ENCODE data around the gene CEBPE. TPM values are rescaled to one million over a fixed set of nuclear protein-coding genes. Genes with fewer than 3 reads are reported as not detected.

Gene CEBPE
- polyA plus RNA-seq, 1 of the 3 experiments (the other 2 are of a cell fraction) = not detected

DNA sequence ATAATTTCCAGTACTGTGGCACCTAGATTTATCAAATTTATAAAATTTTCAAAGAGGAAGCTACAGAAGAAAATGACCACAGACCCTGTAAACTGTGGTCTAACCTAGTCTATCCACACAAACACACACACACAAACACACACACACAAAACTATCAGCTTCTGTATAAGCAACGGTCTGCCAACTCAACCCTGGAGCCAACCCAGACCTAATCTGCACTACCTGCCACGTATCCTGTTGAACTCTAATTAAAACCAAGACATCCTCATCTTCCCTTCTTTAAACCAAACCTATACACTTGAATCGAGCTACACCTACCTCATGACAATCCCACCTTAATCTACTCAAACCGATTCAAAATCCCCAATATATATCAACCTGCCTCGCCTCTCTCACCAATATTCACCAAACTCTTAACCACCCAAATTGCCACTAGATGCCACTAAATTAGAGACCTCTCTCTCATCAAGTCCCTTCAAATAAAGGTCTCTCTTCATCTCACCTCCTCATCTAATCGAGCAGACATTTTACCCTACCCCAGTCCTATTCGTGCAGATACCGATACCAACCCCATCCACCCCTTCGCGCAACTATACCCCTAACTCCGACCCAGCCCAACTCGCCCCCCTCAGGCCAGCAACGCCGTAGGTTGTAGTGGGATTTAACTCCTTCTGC is 24.9 kb downstream of the CEBPE start:
- WGBS (ENCODE audit: low lambda C conversion rate) = 2% methylated on average over 14 of the region's 14 CpGs
- peaks cover 52 to 58% of the 10 kb centered on the region in 2 experiments for H3K36me3 ChIP-seq (replicated peaks in 1 of 2; ENCODE audit: control insufficient read depth in 1 of 2, insufficient read depth in 2 of 2, low read length in 1 of 2)
- no peak overlapping the region; the same call in 1 of the 2 replicates for H2AFZ ChIP-seq (ENCODE audit: low read depth)
- H3K4me3 ChIP-seq (ENCODE audit: low read depth in 2 of 2, low read length in 1 of 2) = peak overlapping the region; percentile 77 to 94
- H3K79me2 ChIP-seq (ENCODE audit: insufficient read depth) = peaks cover 89% of the 10 kb centered on the region
- TF ChIP-seq SIN3A (IDR thresholded peaks at IDR 0.05; ENCODE audit: borderline replicate concordance, low read depth, low read length) = no peak
- TF ChIP-seq, protein P1, sequence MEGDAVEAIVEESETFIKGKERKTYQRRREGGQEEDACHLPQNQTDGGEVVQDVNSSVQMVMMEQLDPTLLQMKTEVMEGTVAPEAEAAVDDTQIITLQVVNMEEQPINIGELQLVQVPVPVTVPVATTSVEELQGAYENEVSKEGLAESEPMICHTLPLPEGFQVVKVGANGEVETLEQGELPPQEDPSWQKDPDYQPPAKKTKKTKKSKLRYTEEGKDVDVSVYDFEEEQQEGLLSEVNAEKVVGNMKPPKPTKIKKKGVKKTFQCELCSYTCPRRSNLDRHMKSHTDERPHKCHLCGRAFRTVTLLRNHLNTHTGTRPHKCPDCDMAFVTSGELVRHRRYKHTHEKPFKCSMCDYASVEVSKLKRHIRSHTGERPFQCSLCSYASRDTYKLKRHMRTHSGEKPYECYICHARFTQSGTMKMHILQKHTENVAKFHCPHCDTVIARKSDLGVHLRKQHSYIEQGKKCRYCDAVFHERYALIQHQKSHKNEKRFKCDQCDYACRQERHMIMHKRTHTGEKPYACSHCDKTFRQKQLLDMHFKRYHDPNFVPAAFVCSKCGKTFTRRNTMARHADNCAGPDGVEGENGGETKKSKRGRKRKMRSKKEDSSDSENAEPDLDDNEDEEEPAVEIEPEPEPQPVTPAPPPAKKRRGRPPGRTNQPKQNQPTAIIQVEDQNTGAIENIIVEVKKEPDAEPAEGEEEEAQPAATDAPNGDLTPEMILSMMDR (IDR thresholded peaks at IDR 0.05) = peak; percentile 38
- no peak for TF ChIP-seq EZH2phosphoT487 (IDR thresholded peaks at IDR 0.05; ENCODE audit: borderline replicate concordance, low read depth)
- no peak for TF ChIP-seq NFIC (IDR thresholded peaks at IDR 0.05; ENCODE audit: borderline replicate concordance)
- TF ChIP-seq, protein P2, sequence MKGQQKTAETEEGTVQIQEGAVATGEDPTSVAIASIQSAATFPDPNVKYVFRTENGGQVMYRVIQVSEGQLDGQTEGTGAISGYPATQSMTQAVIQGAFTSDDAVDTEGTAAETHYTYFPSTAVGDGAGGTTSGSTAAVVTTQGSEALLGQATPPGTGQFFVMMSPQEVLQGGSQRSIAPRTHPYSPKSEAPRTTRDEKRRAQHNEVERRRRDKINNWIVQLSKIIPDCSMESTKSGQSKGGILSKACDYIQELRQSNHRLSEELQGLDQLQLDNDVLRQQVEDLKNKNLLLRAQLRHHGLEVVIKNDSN (IDR thresholded peaks at IDR 0.05; ENCODE audit: borderline replicate concordance, low read depth) = no peak
- no peak for TF ChIP-seq RCOR1 (IDR thresholded peaks at IDR 0.05; ENCODE audit: low read length)
- DNase-seq = peak; percentile 83
- H3F3A ChIP-seq (replicated peaks; ENCODE audit: insufficient read depth) = no peaks in the 10 kb centered on the region
- H3K4me2 ChIP-seq = peak overlapping the region; percentile 86
- H3K27ac ChIP-seq (ENCODE audit: low read depth in 2 of 2, low read length in 1 of 2) = peak overlapping the region; percentile 90 to 96
- peaks cover 53% of the 10 kb centered on the region for H4K20me1 ChIP-seq (ENCODE audit: insufficient read depth)
- H3K4me1 ChIP-seq (ENCODE audit: control insufficient read depth in 1 of 2, insufficient read depth in 2 of 2, low read depth in 1 of 2, low read length in 1 of 2) = peaks cover 7 to 20% of the 10 kb centered on the region in 2 experiments; a peak in 3 of 4 replicates
- H3K27me3 ChIP-seq (ENCODE audit: insufficient read depth) = no peaks in the 10 kb centered on the region
- POLR2A ChIA-PET = interaction anchor here (1.0 to 2.1 kb wide), 7 partner anchors 19 to 228 kb away, joined by 4 to 11 read pairs (median 6); partner anchors contain the start of genes CDH24, HOMEZ, PABPN1 and PPP1R3E
- H3K9me2 ChIP-seq = no peaks in the 10 kb centered on the region
- H3K9me3 ChIP-seq = no peaks in the 10 kb centered on the region
- peak overlapping the region; percentile 95 for H3K9ac ChIP-seq
- CTCF ChIA-PET = interaction anchor here (0.7 to 3.4 kb wide), 14 partner anchors 9 to 222 kb away, joined by 3 to 21 read pairs (median 3); partner anchors contain the start of gene CIROP

DNA sequence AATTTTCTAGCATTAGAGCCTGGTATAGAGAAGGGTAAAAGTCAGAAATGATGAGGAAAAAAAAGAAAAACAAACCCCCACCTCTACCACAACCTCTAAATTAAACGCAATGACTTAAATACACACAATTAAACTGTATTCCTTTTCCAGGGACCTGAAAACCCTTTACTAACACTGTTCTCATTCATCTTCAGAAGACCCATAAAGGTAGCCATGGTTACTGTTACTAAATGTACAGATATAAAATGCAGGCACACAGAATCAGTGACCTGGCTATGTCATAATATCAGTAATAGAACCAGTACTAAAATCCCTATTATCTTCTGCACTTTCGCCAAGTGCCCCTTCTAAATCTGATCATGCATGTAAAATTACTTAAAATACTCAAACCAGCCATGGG is 25.5 kb downstream of the CEBPE start:
- CTCF ChIA-PET = interaction anchor here (1.0 to 3.4 kb wide), 7 partner anchors 8 to 36 kb away, joined by 3 to 21 read pairs (median 6); partner anchors contain the start of gene CIROP
- H3F3A ChIP-seq (replicated peaks; ENCODE audit: insufficient read depth) = peaks cover 3% of the 10 kb centered on the region
- peaks cover 89% of the 10 kb centered on the region for H3K79me2 ChIP-seq (ENCODE audit: insufficient read depth)
- H3K27me3 ChIP-seq (ENCODE audit: insufficient read depth) = no peaks in the 10 kb centered on the region
- H3K4me3 ChIP-seq (ENCODE audit: low read depth in 2 of 2, low read length in 1 of 2) = peak overlapping the region; percentile 77 to 94; a peak in 3 of 4 replicates
- peak overlapping the region; percentile 95 for H3K9ac ChIP-seq
- H2AFZ ChIP-seq (ENCODE audit: low read depth) = no peak overlapping the region
- 93% methylated on average over 2 of the region's 2 CpGs for WGBS (ENCODE audit: low lambda C conversion rate)
- peaks cover 7 to 20% of the 10 kb centered on the region in 2 experiments; a peak in 3 of 4 replicates for H3K4me1 ChIP-seq (ENCODE audit: control insufficient read depth in 1 of 2, insufficient read depth in 2 of 2, low read depth in 1 of 2, low read length in 1 of 2)
- no peaks in the 10 kb centered on the region for H3K9me3 ChIP-seq
- H3K4me2 ChIP-seq = peak overlapping the region; percentile 86
- no peaks in the 10 kb centered on the region for H3K9me2 ChIP-seq
- POLR2A ChIA-PET = no interaction called here
- peaks cover 48 to 60% of the 10 kb centered on the region in 2 experiments for H3K36me3 ChIP-seq (replicated peaks in 1 of 2; ENCODE audit: control insufficient read depth in 1 of 2, insufficient read depth in 2 of 2, low read length in 1 of 2)
- H4K20me1 ChIP-seq (ENCODE audit: insufficient read depth) = peaks cover 47% of the 10 kb centered on the region
- no peak for DNase-seq
- no peak overlapping the region for H3K27ac ChIP-seq (ENCODE audit: low read depth in 2 of 2, low read length in 1 of 2)
- TF ChIP-seq YY1 (IDR thresholded peaks at IDR 0.05; ENCODE audit: low read depth) (no peak), TEAD4 (IDR thresholded peaks at IDR 0.05; ENCODE audit: borderline replicate concordance, insufficient read depth) (no peak), TAF1 (IDR thresholded peaks at IDR 0.05; ENCODE audit: borderline replicate concordance, low read depth, low read length) (no peak), CHD2 (IDR thresholded peaks at IDR 0.05; ENCODE audit: low read length, partially characterized antibody) (no peak), RXRA (IDR thresholded peaks at IDR 0.05; ENCODE audit: borderline replicate concordance, low read depth) (no peak), FOSL2 (IDR thresholded peaks at IDR 0.05; ENCODE audit: borderline replicate concordance, low read depth) (no peak), EP300 (IDR thresholded peaks at IDR 0.05; ENCODE audit: borderline replicate concordance in 1 of 2, low read depth in 1 of 2, low read length in 1 of 2) (no peak), TCF12 (IDR thresholded peaks at IDR 0.05) (no peak), NRF1 (IDR thresholded peaks at IDR 0.05; ENCODE audit: low read depth, low read length) (no peak)
- TF ChIP-seq, protein P3, sequence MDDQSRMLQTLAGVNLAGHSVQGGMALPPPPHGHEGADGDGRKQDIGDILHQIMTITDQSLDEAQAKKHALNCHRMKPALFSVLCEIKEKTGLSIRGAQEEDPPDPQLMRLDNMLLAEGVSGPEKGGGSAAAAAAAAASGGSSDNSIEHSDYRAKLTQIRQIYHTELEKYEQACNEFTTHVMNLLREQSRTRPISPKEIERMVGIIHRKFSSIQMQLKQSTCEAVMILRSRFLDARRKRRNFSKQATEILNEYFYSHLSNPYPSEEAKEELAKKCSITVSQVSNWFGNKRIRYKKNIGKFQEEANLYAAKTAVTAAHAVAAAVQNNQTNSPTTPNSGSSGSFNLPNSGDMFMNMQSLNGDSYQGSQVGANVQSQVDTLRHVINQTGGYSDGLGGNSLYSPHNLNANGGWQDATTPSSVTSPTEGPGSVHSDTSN (IDR thresholded peaks at IDR 0.05) = no peak
- TF ChIP-seq, protein P1 (IDR thresholded peaks at IDR 0.05) = no peak
- TF ChIP-seq, protein P4, sequence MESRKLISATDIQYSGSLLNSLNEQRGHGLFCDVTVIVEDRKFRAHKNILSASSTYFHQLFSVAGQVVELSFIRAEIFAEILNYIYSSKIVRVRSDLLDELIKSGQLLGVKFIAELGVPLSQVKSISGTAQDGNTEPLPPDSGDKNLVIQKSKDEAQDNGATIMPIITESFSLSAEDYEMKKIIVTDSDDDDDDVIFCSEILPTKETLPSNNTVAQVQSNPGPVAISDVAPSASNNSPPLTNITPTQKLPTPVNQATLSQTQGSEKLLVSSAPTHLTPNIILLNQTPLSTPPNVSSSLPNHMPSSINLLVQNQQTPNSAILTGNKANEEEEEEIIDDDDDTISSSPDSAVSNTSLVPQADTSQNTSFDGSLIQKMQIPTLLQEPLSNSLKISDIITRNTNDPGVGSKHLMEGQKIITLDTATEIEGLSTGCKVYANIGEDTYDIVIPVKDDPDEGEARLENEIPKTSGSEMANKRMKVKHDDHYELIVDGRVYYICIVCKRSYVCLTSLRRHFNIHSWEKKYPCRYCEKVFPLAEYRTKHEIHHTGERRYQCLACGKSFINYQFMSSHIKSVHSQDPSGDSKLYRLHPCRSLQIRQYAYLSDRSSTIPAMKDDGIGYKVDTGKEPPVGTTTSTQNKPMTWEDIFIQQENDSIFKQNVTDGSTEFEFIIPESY (IDR thresholded peaks at IDR 0.05; ENCODE audit: borderline replicate concordance, low read depth) = no peak

All from SK-N-SH (cell line).